HG02763 (cell line): ENCODE measurements around the gene EPHB4.
"Not testable (repeated sequence)": the region's sequence is repeated elsewhere in the genome, so short reads cannot be mapped to it uniquely, and the experiment has no call there.

Experiments used
- ATAC-seq: cut with Tn5 transposase; IDR thresholded peaks from one replicate; pipeline ENCODE4 v1.9.1; 2021; ENCODE audit warnings: mild to moderate bottlenecking, moderate library complexity; ENCODE audit not compliant: unreplicated experiment

EPHB4 gene

DNA sequence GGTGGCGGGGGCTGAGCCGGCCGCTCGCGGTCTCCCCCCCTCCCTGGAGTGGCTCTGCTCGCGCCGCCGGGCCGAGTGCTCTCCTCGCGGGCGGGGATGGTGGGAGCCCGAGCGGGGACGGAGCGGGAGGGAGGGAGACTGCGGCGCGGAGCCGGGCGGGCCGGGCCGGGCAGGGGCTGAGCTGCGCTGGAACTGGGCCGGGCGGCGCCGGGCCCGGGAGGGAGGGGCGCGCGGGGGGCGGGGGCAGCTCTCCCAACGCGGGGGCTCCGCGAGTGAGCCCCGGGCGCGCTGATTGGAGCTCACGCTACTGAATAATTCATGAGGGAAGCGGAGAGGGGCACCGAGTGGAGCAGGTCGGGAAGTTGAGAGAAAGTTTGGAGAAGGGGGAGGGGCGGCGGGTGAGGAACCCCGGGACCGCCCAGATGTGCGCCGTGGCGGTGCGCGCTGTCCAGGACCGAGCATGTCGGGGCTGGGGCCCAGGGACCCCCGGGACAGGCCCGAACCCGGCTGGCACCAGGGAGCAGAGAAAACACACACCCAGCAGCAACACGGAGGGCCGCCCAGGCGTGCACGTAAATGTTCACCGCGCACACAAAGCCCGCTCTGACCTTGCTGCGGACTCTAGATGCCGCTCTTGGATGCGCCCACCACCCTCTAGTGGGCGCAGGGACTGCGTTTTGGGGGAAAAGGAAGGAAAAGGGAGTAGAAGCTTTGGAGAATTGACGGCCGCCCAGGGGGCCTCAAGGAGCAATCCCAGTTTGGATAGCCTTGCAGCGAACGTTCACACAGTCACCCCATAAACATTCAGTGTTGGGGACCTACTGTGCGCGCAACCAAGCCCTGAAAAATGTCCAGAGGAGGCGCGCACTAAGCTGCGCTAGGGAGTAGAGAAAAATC lies at the start of gene EPHB4:
Gene EPHB4 (minus strand): TSS at position 194 of the 897 bp plus-strand sequence. CDS start 493 bp downstream, outside the sequence.
- no peak for ATAC-seq

DNA sequence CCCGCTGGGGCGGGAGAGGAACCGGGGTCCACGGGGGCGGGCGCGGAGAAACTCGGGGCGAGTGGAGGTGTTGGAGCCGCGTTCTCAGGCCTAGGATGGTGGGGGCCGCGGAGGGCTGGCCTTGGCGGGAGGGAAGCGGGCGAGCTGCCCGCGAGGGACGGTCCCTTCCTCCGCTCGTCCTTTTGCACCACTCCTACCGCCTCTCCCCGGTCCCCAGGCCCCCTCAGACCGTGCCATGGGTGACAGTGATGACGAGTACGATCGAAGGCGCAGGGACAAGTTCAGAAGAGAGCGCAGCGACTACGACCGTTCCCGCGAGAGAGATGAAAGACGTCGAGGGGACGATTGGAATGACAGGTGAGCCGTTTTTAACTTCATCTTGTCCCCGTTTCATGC lies 48.0 kb upstream of the EPHB4 start:
- ATAC-seq = peak; percentile 20

DNA sequence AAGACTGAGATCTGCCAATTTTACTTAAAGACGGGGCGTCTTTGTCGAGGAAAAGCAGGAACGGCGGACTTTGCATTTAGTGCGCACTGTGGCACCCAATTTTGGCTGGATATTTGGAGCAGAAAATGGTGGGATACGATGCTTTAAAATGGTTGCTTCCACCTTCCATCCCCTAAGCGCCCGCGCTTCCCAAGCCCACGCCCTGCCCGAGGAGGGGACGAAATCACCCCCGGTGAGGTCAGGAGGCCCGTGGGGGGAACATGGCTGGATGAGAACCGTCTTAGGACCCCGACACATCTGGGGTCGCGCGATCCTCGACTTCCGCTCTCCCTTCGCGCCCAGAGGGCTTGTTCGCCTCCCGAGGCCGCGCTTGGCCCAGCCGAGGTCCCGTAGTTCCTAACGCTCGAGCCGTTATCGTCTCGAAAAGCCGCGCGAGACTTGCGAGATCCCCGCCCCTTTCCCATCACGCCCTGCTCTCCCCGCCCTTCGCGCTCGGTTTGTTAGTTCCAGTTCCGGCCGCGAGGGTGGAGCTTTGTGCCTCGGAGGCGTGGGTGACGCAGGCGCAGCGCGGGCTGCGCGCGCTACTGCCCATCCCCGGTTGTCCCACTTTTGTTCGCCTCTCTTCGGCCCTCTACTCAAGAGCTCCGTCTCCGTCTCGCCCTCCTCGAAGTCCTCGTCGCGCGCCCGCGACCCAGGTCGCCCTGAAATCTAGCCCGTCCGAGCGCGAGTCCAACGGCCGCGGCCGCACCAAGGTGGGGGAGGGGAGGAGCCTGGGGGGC lies 47.4 kb upstream of the EPHB4 start, which contains the start of gene SRRT:
Gene SRRT (plus strand): TSS at position 527 of the 779 bp plus-strand sequence. CDS start 488 bp downstream, outside the sequence.
- ATAC-seq = peak; percentile 85

DNA sequence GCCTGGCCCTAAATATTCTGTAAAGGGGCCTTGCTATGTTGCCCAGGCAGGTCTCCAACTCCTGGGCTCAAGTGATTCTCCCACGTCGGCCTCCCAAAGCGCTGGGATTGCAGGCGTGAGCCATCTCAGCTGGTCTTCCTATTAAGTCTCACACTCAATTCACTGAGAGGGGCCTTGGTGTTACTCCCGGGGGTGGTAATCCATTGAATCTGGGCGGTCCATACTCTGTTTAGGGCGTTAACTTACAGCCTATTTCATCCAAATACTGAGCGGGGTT lies 46.9 kb upstream of the EPHB4 start:
- ATAC-seq = no peak

DNA sequence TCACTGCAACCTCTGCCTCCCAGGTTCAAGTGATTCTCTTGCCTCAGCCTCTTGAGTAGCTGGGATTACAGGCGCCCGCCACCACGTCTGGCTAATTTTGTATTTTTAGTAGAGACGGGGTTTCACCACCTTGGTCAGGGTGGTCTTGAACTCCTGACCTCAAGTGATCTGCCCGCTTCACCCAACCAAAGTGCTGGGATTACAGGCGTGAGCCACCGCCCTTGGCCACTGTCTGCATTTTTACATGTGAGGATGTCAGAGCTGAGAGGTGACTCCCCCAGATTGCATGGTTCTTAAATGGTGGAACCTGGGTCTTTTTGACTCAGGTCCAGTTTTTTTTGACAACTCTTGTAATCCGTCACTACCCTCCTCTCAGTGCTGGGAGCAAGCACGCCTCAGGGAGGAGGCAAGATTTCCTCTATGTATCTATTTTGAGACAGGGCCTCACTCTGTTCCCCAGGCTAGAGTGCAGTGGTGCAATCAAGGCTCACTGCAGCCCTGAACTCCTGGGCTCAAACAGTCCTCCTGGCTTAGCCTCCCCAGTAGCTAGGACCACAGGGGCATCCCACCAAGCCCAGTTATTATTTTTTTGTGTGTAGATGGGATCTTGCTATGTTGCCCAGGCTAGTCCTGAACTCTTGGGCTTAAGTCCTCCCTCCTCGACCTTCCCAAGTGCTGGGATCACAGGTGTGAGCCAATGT lies 46.4 kb upstream of the EPHB4 start:
- ATAC-seq = no peak

DNA sequence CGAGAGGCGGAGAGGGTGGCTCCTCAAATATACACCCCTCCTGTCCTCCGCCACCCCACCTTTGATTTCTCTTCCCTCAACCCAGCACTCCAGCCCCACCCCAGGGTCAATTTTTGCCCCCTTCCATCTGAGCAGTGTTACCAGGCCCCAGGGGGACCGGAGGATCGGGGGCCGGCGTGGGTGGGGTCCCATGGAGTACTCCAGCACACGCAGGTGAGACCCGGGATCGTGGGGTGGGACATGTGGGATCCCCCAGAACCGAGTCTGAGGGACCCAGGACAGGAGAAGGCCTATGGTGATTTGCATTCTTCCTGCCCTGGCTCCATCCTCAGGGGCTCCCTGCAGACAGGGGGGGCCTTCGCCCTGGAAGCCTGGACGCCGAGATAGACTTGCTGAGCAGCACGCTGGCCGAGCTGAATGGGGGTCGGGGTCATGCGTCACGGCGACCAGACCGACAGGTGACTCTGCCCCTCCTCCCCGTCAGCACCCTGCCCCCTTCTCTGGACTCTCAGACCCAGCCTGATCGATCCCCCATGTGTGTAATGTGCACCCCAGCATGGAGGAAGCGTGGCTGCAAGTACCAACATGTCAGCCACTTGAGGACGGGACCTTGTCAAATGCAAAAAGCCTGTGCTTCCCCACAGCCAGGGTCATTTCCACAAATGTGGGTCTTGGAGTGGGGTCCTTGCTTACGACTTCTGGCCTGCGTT lies 40.6 kb upstream of the EPHB4 start:
- ATAC-seq = no peak

DNA sequence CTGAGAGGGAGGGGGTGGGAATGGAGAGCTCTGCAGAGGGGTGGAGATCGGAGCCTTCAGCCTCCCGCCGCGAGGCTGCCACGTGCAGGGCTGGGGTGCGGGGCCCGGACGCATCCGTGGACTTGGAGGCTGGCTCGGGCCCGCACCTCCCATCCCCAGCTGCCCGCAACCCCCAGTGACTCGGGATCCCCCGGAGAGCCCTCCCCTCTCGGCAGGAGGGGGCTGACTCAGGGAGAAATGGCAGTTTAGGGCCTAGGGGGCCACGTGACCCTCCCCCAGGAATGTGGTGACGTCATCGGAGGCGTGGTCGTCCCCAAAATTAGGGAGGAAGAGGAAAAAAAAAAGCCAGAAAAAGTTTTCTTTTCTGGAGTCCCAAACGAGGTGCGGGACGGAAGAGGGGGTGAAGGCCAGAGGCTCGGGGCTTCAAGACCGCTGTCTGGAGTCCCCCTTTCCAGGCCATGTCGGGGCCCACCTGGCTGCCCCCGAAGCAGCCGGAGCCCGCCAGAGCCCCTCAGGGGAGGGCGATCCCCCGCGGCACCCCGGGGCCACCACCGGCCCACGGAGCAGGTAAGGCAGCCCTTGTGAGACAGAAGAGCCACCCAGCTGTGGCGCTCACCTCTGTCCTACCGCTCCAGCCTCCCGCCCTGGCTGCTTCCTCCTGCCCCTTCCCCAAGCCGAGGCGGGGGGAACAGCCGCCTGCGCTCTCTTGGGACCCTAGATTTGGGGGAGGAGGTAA lies 39.9 kb upstream of the EPHB4 start, which contains the start of gene TRIP6:
Gene TRIP6 (plus strand): TSS at position 348 of the 736 bp plus-strand sequence. CDS start 111 bp downstream, at position 459.
- ATAC-seq = no peak

DNA sequence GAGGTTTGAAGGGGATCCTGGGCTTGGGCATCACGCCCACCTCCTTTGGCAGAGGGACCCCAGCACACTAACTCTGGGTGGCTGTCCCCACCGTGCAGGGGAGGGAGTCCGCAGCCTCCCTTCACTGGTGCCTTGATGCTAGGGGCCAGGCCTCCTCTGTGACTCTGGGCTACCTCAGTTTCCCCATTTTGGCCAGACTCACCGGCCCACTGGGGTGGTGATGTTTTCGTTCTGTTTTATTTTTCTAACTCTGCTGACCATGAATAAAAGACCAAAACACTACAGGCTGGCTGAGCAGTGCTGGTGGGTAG lies 39.4 kb upstream of the EPHB4 start:
- no peak for ATAC-seq

DNA sequence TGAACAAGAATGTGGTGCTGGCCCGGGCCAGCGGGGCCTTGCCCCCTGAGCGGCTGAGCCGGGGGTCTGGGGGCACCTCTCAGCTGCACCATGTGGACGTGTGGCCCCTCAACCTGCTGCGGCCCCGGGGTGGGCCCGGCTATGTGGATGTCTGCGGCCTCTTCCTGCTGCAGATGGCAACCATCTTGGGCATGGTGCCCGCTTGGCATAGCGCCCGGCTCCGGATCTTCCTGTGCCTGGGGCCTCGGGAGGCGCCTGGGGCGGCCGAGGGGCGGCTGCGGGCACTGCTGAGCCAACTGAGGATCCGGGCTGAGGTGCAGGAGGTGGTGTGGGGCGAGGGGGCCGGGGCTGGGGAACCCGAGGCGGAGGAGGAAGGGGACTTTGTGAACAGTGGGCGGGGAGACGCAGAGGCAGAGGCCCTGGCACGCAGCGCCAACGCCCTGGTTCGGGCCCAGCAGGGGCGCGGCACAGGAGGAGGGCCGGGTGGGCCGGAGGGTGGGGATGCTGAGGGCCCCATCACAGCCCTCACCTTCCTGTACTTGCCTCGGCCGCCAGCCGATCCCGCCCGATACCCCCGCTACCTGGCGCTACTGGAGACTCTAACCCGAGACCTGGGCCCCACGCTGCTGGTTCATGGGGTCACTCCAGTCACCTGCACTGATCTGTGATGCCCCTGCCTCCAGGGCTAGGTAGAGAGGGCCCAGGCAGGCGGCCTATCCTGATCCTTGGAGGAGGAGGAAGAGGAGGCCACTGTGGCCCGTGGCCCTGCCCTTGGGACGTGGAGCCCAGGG lies 38.8 kb upstream of the EPHB4 start:
- ATAC-seq = no peak

DNA sequence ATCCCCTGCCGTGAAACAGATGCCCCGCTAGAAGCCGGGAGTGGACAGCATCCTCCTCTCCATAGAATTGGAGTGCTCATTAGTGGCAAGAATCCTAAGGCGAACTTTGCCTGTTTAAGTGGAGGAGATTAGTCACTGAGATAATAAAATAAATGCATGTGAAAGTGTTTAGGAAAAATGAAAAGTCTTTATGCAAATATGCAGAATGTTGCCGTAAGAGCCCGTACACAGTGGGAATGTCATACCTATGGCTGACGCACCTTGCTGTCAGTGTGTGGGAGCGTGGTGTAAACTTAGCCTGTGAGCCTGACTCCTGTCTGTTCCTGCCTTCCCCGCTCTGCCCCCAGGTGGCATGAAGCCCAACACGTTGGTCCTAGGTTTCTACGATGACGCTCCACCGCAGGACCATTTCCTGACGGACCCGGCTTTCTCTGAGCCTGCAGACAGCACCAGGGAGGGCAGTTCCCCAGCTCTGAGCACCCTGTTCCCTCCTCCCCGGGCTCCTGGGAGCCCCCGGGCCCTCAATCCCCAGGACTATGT lies 38.1 kb upstream of the EPHB4 start:
- ATAC-seq = no peak

DNA sequence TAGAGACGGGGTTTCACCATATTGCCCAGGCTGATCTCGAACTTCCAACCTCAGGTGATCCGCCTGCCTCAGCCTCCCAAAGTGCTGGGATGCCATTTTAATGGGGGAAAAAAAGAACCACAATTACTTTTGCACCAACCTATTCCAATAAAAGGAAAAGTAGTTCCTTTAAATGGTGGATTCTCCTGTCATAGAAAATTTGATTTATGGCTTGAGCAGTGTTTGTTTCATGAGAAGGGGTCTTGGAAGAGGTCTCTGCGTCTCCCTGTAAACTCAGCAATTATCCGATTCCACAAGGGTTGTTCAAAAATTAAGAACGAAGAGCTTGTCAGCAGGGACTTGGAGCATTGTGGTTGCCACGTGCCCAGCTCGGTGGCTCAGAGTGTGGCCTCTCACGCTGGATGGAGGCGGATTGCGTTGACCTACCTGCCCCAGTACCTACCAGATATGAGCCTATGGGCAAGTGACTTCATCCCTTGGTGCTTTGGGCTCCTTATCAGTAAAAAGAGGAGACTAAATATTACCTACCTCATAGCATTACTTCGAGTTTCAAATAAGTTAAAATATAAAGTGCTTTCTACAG lies 37.0 kb upstream of the EPHB4 start:
- ATAC-seq = no peak

DNA sequence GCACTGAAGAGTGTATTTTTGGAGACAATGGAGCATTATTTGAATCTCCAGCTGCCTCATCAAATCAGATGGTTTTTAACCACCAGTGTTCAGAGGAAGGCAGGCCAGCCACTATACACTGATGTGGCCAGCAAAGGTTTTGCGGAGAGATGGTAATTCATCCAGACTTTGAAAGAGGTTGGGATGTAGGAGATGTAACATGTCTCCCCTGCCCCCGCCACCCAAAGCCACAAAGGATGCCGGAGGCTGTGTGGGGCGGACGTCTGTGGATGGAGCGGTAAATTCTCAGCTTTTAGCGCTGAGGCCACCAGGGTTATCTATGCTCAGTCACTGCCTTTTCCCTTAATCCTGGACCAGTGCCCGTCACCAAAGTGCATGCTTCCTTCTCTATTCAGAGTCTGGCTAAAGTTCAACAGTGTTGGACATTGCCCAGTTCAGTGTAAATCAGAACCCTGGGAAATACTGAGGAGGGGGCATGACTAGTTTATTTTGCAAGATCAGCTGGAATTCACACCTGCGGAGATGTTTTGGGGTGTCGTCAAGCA lies 36.2 kb upstream of the EPHB4 start:
- no peak for ATAC-seq

DNA sequence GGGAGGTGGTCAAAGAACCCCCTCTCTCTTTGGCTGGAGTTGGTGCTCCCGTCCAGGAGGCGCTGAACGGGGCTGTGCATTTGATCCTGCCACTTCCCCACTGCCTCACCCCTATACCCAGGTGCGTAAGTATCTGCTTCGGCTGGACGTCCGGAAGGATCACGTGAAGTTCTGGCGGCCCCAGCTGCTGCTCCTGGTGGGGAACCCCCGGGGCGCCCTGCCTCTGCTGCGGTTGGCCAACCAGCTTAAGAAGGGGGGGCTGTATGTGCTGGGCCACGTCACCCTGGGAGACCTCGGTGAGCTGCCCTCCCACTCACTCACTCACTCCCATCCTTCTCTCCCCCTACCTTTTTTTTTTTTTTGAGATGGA lies 34.3 kb upstream of the EPHB4 start:
- ATAC-seq = no peak

DNA sequence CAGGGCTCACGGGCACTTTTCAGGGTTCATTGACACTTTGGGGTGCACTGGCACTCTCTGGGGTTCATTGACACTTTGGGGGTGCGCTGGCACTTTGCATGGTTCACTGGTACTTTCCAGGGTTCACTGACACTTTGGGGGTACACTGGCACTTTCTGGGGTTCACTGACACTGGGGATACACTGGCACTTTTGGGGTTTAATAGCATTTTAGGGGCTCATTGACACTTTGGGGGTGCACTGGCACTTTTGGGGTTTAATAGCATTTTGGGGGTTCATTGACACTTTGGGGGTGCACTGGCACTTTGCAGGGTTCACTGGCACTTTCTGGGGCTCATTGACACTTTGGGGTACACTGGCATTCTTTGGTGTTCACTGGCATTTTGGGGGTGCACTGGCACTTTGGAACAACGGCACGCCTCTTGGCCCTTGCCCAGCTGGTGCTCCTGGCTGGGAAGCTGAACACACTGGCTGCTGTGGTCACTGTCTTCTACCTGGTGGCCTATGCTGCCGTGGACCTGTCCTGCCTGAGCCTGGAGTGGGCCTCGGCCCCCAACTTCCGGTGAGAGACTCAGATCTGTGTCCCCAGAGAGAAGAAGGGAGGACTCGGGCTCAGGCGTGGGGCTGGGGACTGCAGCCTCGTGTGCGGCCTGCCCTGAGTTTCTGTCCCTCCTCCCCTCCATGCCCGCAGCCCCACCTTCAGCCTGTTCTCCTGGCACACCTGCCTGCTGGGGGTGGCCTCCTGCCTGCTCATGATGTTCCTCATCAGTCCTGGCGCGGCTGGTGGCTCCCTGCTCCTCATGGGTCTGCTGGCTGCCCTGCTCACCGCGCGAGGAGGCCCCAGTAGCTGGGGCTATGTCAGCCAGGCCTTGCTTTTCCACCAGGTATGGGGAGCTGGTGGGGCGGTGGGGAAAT lies 33.6 kb upstream of the EPHB4 start:
- ATAC-seq = no peak

DNA sequence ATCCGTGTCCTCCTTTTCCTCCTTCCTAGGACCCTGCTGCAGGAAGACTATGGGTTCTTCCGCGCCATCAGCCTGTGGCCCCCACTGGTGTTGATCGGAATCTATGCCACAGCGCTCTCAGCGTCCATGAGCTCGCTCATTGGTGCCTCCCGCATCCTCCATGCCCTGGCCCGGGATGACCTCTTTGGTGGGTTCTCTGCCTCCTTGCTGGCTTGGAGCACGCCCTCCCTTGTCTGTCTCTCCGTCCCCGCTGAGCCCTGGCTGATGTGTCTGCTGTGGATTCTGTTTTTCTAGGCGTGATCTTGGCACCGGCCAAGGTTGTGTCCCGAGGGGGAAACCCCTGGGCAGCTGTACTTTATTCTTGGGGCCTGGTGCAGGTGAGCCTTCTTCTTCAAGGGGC lies 32.5 kb upstream of the EPHB4 start:
- ATAC-seq = no peak

DNA sequence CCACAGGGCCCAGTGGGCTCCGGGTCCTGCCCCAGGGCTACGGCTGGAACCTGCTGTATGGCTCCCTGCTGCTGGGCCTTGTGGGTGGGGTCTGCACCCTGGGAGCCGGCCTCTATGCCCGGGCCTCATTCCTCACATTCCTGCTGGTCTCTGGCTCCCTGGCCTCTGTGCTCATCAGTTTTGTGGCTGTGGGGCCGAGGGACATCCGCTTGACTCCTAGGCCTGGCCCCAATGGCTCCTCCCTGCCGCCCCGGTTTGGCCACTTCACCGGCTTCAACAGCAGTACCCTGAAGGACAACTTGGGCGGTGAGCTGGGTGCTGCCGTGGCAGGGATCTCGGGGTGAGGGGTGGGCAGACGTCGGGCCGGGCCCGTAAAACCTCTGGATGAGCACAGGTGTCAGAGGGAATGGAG lies 29.6 kb upstream of the EPHB4 start:
- ATAC-seq = no peak

DNA sequence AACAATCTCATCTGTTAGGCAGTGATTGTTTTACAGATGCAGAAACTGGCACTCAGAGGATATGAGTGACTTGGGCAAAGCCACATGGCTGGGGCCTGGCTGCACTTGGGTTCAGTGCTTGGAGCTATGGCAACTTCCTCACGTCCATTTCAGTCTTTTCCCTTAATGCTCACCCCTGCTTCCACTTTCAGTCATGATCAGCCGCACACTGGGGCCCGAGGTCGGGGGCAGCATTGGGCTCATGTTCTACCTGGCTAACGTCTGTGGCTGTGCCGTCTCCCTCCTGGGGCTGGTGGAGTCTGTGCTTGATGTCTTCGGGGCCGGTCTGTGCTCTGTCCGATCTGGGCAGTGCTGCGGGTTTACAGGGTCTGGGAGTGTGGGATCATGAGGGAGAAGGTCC lies 28.2 kb upstream of the EPHB4 start:
- no peak for ATAC-seq

DNA sequence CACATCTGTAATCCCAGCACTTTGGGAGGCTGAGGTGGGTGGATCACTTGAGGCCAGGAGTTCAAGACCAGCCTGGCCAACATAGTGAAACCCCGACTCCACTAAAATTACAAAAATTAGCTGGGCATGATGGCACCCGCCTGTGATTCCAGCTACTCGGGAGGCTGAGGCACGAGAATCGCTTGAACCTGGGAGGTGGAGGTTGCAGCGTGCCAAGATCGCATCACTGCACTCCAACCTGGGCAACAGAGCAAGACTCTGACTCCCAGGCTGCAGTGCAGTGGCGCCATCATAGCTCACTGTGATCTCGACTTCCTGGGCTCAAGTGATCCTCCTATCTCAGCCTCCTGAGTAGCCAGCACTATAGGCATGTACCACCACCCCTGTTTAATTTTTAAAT lies 27.6 kb upstream of the EPHB4 start:
- ATAC-seq = not testable (repeated sequence)
